ENCODE results near the gene NELFB.
A peak's percentile ranks its signal among the peaks of the same experiment; 100 is the strongest.

The NELFB gene

GRCh38 chr9:137240318-137240840 is 14.7 kb upstream of the NELFB start:
- Histone ChIP-seq H3K4me2 (ENCODE audit: low read length) (peak overlapping the region; percentile 66), H3K79me2 (ENCODE audit: insufficient read depth, low read length) (peaks cover 6% of the 10 kb centered on the region; the same call in 1 of the 2 replicates), H3K4me3 (ENCODE audit: low read depth, low read length, poor library complexity, severe bottlenecking) (peak overlapping the region; percentile 73), H2AFZ (ENCODE audit: low read length) (no peak overlapping the region), H3K36me3 (ENCODE audit: insufficient read depth, low read length) (peaks cover 28% of the 10 kb centered on the region), H4K20me1 (ENCODE audit: insufficient read depth, low read length) (no peaks in the 10 kb centered on the region), H3K9ac (ENCODE audit: low read length) (peak overlapping the region; percentile 86), H3K27me3 (ENCODE audit: insufficient read depth, low read length) (0 out of 2 replicates have a peak, but pooled peaks cover 4% of the 10 kb centered on the region), H3K9me3 (ENCODE audit: low read length) (no peaks in the 10 kb centered on the region), H3K4me1 (ENCODE audit: insufficient read depth, low read length, severe bottlenecking) (peaks cover 38% of the 10 kb centered on the region), H3K9me2 (ENCODE audit: low read depth, low read length) (no peaks in the 10 kb centered on the region), H3F3A (ENCODE audit: insufficient read depth, low read length) (no peaks in the 10 kb centered on the region), H3K27ac (ENCODE audit: low read depth, low read length, poor library complexity, severe bottlenecking) (peak overlapping the region; percentile 67)
- no peak for TF ChIP-seq EZH2 (IDR thresholded peaks at IDR 0.05; ENCODE audit: borderline replicate concordance, low read length)
- TF ChIP-seq, protein P1, sequence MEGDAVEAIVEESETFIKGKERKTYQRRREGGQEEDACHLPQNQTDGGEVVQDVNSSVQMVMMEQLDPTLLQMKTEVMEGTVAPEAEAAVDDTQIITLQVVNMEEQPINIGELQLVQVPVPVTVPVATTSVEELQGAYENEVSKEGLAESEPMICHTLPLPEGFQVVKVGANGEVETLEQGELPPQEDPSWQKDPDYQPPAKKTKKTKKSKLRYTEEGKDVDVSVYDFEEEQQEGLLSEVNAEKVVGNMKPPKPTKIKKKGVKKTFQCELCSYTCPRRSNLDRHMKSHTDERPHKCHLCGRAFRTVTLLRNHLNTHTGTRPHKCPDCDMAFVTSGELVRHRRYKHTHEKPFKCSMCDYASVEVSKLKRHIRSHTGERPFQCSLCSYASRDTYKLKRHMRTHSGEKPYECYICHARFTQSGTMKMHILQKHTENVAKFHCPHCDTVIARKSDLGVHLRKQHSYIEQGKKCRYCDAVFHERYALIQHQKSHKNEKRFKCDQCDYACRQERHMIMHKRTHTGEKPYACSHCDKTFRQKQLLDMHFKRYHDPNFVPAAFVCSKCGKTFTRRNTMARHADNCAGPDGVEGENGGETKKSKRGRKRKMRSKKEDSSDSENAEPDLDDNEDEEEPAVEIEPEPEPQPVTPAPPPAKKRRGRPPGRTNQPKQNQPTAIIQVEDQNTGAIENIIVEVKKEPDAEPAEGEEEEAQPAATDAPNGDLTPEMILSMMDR (IDR thresholded peaks at IDR 0.05; ENCODE audit: low read length) = no peak; the same call in 1 of the 2 replicates

DNA sequence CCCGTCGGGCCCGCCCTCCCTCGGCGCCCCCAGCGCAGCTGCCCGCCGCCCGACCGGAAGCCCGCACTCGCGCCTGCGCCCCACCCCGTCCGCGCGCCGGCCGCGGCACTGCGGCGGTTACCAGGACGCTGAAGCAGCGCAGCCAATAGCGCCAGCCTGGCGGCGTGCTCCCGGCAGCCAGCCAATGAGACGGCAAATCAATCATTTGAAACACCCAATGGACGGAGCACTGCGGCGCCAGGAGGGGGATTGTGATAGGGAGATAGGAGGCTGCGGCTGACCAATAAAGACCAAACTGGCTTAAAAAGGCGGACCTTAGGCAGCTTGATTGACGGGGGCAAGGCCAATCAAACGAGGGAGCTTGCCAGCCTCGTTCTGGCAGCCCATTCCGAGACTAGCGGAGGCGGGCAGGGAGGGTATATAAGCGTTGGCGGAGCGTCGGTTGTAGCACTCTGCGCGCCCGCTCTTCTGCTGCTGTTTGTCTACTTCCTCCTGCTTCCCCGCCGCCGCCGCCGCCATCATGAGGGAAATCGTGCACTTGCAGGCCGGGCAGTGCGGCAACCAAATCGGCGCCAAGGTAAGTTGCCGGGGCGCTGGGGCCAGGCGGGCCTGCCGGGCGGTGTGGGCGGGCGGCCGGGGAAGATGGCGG is 14.2 kb upstream of the NELFB start, which contains the start of gene TUBB4B:
Gene TUBB4B, plus strand, starts transcription at position 447 of the 649 bp plus-strand sequence. Its CDS starts 74 bp downstream, at position 521.
- H3K4me2 ChIP-seq (ENCODE audit: low read length) = peak within 1 kb of the TSS; percentile 100
- peaks cover 6% of the 10 kb centered on the region; the same call in 1 of the 2 replicates for H3K79me2 ChIP-seq (ENCODE audit: insufficient read depth, low read length)
- H2AFZ ChIP-seq (ENCODE audit: low read length) = no peak within 1 kb of the TSS

GRCh38 chr9:137241490-137242268 is 13.4 kb upstream of the NELFB start:
- no peaks in the 10 kb centered on the region for H3F3A ChIP-seq (ENCODE audit: insufficient read depth, low read length)
- H3K4me2 ChIP-seq (ENCODE audit: low read length) = peak overlapping the region; percentile 100
- no peaks in the 10 kb centered on the region for H3K9me2 ChIP-seq (ENCODE audit: low read depth, low read length)
- H3K9me3 ChIP-seq (ENCODE audit: low read length) = no peaks in the 10 kb centered on the region
- H3K27me3 ChIP-seq (ENCODE audit: insufficient read depth, low read length) = 0 out of 2 replicates have a peak, but pooled peaks cover 6% of the 10 kb centered on the region
- peaks cover 28% of the 10 kb centered on the region for H3K36me3 ChIP-seq (ENCODE audit: insufficient read depth, low read length)
- TF ChIP-seq, protein P1 (IDR thresholded peaks at IDR 0.05; ENCODE audit: low read length) = no peak
- no peak for TF ChIP-seq EZH2 (IDR thresholded peaks at IDR 0.05; ENCODE audit: borderline replicate concordance, low read length)
- H3K9ac ChIP-seq (ENCODE audit: low read length) = peak overlapping the region; percentile 99
- peaks cover 36% of the 10 kb centered on the region for H3K4me1 ChIP-seq (ENCODE audit: insufficient read depth, low read length, severe bottlenecking)
- peaks cover 6% of the 10 kb centered on the region; the same call in 1 of the 2 replicates for H3K79me2 ChIP-seq (ENCODE audit: insufficient read depth, low read length)
- no peak overlapping the region for H2AFZ ChIP-seq (ENCODE audit: low read length)
- H3K27ac ChIP-seq (ENCODE audit: low read depth, low read length, poor library complexity, severe bottlenecking) = no peak overlapping the region
- peak overlapping the region; percentile 100 for H3K4me3 ChIP-seq (ENCODE audit: low read depth, low read length, poor library complexity, severe bottlenecking)
- H4K20me1 ChIP-seq (ENCODE audit: insufficient read depth, low read length) = no peaks in the 10 kb centered on the region

More for the DNA sequence above, 14.2 kb upstream of the NELFB start, which contains the start of gene TUBB4B:
- peak within 1 kb of the TSS; percentile 100 for H3K4me3 ChIP-seq (ENCODE audit: low read depth, low read length, poor library complexity, severe bottlenecking)
- no peaks in the 10 kb centered on the region for H3K9me2 ChIP-seq (ENCODE audit: low read depth, low read length)
- H3F3A ChIP-seq (ENCODE audit: insufficient read depth, low read length) = no peaks in the 10 kb centered on the region
- peaks cover 28% of the 10 kb centered on the region for H3K36me3 ChIP-seq (ENCODE audit: insufficient read depth, low read length)
- TF ChIP-seq, protein P1 (IDR thresholded peaks at IDR 0.05; ENCODE audit: low read length) = no peak
- no peak for TF ChIP-seq EZH2 (IDR thresholded peaks at IDR 0.05; ENCODE audit: borderline replicate concordance, low read length)
- H3K9ac ChIP-seq (ENCODE audit: low read length) = peak within 1 kb of the TSS; percentile 99
- no peaks in the 10 kb centered on the region for H4K20me1 ChIP-seq (ENCODE audit: insufficient read depth, low read length)
- 0 out of 2 replicates have a peak, but pooled peaks cover 6% of the 10 kb centered on the region for H3K27me3 ChIP-seq (ENCODE audit: insufficient read depth, low read length)
- H3K4me1 ChIP-seq (ENCODE audit: insufficient read depth, low read length, severe bottlenecking) = peaks cover 38% of the 10 kb centered on the region
- H3K27ac ChIP-seq (ENCODE audit: low read depth, low read length, poor library complexity, severe bottlenecking) = peak within 1 kb of the TSS; percentile 67
- no peaks in the 10 kb centered on the region for H3K9me3 ChIP-seq (ENCODE audit: low read length)

Measured in OCI-LY1 (cell line).